Measurements from ENCODE around the gene ADA.

DNA sequence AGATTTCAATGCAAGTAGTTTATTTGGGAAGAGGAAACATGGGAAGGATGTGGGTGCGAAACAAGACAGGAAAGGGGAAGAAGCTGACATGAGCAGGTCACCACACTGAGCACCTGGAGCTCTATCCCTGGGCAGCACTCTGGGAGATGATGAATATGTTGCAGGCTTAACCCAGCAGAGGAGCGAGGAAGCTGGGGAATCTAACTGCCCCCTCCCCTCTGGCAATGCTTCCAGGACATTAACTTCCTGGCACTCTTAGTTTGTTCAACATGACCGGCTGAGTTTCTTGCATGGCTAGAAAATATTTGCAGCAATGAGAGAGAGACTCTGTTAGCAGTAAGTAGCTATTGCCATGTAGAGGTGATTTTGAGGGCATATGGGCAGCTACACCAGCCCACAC is 4.9 kb upstream of the ADA start:
- TF ChIP-seq CTCF (IDR thresholded peaks at IDR 0.05) (no peak), POLR2A (IDR thresholded peaks at IDR 0.05) (no peak)
